Fibroblast of skin of back (primary cell): Measurements from ENCODE around the gene CNTN4.

ENCODE experiments used
- DNase-seq: peaks from one replicate; pipeline ENCODE4 v3.0.0-alpha.2; 2013

The CNTN4 gene

GRCh38 chr3:2706836-2707210 is 608.2 kb downstream of the CNTN4 start:
- no peak for DNase-seq

DNA sequence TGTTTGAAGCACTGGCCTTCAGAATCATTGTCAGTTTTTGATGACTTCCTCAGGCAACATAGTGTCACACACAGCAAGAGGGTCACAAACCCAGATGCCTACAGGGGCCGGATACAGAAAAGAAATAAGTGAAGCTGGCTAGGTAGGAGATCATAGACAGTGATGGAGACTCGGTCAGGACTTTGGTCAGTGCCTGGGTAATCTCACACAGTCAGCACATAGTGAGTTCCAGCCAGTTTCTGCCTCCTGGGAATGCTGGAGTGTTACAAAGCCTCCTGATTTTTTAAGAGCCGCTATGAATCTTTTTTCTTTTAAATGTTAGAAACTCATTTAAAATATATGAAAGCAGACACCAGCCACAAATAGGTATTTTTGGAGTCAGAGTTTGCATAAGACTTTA is 612.4 kb downstream of the CNTN4 start:
- no peak for DNase-seq

GRCh38 chr3:2713923-2714322 is 615.3 kb downstream of the CNTN4 start:
- no peak for DNase-seq

DNA sequence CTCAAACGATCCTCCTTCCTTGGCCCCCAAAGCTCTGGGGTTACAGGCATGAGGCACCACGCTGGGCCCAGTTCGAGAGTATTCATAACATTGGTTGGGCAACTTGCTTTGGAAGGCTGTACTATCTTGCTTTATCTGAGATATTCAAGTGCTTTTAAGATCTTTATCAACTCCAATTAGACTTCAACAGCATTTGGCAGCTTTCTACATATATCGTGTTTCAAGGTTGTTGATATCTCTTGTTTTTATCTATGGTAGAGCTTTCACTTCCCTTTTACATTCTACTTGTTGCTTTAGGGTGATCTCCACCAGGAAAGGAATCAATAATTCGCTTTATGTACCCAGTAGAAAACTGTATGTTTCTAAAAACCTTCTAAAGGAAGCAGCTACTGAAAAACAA is 616.2 kb downstream of the CNTN4 start:
- DNase-seq: no peak

GRCh38 chr3:2727101-2727500 is 628.4 kb downstream of the CNTN4 start:
- no peak for DNase-seq

DNA sequence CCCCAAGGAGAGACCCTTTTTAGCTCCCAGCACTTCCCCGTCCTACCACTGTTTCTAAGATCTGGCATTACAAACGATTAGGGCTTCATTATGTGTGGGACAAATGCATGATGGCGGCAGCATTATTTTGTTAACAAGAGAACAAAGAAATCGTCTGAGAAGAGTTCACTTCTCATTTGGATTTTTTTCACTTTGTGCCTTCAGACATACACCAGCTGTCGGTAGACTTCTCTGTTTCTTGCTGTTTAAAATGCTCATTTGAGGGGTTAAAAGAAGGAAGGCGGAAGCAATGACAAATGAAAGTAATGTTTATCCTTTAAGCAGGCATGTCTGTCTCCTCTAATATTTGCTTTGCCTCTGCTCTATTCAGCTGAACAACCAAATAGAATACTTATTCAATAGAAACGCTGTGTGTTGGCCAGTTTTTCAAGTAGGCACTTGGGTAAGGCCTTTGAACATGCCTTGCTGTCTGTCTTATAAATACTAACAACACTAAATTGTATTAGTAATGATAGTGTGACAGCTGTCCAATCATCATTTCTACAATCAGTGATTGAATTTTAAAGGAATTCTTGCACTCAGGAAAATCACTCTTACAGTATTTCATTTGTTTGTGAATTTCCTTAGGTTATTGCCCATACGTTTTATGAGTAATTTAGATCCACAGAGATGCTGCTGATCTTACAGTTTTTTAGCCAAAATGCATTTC is 629.1 kb downstream of the CNTN4 start:
- DNase-seq: no peak

DNA sequence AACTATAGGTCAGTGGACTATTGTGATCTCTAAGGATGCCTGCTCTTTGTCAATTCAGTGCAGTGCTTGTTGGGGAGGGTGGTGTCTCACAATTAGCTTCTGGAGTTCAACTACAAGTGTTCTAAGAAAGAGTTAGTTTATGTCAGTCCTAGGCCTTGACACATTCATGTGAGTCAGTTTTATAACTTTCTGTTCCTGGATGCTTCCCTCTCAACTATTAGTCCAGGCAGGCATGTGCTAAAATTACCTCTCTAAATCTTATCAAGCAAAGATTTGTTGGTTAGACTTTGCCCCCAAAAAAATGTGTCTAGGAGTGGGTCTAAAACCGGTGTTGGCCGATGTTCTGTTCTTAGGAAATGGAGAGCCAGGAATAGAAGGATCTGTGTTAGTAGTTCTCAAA is 633.2 kb downstream of the CNTN4 start:
- no peak for DNase-seq

GRCh38 chr3:2735392-2735894 is 636.8 kb downstream of the CNTN4 start:
- DNase-seq: no peak

DNA sequence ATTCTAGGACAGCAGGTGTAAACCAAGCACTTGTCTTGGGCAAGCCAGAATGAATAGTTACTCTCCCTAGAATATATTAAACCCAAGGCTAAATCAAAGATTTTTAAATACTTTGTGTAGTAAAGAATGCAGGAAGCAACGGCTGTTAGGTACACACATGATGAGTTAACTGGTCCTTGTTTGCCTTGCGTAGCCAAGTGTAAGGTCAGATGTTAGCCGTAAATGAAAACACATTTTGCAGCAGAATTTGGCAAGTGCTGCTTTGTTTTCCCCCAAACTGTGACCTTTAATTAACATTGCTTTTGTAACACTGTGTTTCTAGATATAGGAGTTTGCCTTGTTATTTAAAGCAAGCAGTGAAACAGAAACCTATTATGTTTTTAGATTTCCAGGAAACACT is 642.9 kb downstream of the CNTN4 start:
- no peak for DNase-seq

GRCh38 chr3:2765002-2765579 is 666.4 kb downstream of the CNTN4 start:
- no peak for DNase-seq

DNA sequence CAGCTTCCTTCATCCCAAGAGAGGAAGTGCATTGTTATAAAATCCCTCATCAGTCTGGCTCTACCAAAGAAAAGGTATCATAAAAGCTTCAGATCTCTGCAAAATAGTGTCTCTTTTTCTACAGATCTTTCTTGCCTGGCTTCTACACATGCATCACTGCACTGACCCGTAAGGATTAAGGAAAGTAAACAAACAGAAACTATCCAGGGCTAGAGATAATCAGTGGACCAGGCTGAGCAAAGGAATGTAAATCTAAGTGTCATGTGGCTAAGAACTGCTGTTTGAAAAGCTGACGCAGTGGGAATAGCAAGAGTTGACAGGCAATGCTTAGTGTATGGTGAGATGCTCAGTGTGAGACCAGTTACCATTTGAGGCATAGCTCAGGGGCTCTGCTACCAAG is 671.8 kb downstream of the CNTN4 start:
- DNase-seq: no peak

DNA sequence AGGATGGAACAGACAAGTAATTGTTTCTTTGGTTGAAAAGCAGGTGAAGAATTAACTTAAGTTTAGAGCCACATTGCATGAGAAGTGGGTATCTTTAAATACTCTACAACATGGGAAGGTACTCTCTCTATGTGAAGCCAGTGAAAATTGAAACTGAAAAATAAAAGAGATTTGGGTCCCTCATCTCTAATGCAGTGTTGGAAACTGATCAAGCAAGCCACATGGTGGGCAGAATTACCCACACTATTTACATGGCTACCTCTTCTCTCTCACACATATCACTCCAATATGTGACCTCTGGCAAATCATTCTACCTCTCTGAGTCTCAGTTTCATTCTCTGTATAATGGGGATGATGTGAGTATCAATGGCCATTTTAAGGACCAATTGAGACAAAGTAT is 672.5 kb downstream of the CNTN4 start:
- DNase-seq: no peak

- no peak for DNase-seq
These were observed 673.1 kb downstream of the CNTN4 start for GRCh38 chr3:2771741-2772140.

GRCh38 chr3:2772803-2773202 is 674.1 kb downstream of the CNTN4 start:
- DNase-seq: no peak

DNA sequence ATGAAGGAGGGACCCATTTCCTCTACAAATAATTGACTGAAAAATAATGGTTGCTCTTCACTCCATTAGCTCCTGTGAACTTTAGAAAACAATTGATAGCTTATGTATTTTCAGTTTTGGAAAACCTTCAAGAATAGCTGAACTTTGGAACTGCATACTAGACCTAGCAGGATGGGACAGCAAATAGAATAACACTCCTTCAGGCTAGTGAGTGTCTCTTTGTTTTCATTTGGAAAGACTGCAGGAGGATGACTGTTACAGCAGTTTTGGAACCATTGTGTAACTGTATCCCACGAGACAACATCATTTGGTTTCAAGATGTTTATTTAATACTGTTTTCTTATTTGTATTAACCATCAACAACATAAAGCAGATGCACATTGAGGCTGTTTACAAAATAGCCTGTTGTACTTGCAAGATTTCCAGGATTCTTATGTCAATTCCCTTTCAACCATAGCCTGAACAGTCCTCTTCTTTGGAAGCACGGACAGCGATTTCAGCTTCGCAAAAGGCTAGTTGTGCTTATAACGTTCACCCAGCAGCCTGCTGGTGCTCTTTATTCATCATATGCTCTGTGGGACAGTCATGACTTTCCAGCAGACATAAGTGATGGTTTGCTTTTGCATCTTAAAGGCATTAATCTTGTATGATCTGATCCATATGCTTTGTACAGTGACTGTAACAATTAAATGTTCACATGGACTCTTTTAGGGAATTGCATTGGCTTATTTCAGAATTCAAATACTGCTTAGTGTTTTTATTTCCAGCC is 676.0 kb downstream of the CNTN4 start:
- DNase-seq: no peak

DNA sequence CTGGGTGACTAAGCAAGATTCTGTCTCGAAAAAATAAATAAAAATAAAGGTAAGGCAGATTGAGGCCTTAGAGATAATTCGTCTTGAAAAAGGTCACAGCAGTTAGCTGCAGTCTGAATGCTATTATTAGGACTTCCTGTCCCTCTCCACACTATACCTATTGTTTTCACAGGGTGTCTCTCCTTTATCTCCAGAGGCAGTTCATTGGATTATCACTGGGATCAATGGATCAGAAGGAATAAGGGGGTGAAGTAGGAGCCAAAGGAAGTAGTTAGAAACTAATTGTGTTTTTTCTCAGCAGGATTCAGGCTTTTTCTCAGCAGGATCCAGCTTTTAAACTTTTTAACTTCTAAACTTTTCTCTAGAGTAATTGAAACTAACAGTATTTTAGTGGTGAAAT is 684.6 kb downstream of the CNTN4 start:
- no peak for DNase-seq

GRCh38 chr3:2784627-2785026 is 686.0 kb downstream of the CNTN4 start:
- DNase-seq: no peak

GRCh38 chr3:2790266-2790815 is 691.7 kb downstream of the CNTN4 start:
- DNase-seq: no peak

GRCh38 chr3:2792432-2792831 is 693.8 kb downstream of the CNTN4 start:
- no peak for DNase-seq

- DNase-seq: no peak
These were observed 695.3 kb downstream of the CNTN4 start for GRCh38 chr3:2793987-2794386.

DNA sequence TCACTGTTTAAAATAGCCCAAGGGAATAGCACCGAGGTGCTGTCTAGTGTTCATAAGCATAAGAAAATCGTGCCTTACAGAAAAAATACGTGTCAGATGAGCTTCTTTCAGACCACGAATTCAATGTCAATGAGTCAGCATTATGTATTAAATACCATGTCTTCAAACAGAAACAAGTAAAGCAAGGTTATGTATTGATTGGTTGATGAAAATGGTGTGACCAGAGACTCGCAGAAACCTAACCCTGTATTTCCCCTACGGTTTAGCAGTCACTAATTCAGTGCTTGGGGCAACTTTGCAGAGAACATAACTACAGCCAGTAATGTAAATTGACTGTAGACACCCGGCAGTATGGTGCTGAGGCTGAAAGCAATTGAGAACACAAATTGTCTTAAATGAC is 703.8 kb downstream of the CNTN4 start:
- DNase-seq: no peak

GRCh38 chr3:2807514-2807913 is 708.8 kb downstream of the CNTN4 start:
- no peak for DNase-seq

DNA sequence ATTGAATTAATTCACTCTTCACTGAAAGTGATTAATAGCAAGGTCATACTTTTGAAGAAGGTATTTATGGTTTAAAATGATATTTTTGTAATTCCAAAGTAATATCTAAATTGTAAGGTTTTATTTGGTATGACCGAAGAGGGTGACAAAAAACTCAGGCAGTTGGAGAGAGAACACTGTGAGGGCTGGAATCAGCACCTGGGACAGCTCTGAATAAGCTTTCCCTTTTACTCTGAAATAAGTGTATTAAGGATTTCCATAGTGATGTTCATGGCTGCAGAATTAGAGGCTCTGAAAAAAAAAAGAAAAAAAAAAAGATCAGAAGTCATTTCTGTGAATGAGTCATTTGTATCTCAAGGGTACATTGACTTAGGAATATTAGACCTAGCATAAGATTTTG is 712.1 kb downstream of the CNTN4 start:
- DNase-seq: peak; percentile 19

- DNase-seq: no peak
These were observed 720.9 kb downstream of the CNTN4 start for GRCh38 chr3:2819571-2819970.
